GM19193 (cell line): ENCODE data around the gene TIMP2.

Source experiments
- POLR2A ChIP-seq: IDR thresholded peaks from 4 replicates; pipeline ENCODE4 v1.6.1; 2011; ENCODE audit not compliant: insufficient read depth, insufficient read length; ENCODE audit errors: extremely low read depth

The TIMP2 gene

DNA sequence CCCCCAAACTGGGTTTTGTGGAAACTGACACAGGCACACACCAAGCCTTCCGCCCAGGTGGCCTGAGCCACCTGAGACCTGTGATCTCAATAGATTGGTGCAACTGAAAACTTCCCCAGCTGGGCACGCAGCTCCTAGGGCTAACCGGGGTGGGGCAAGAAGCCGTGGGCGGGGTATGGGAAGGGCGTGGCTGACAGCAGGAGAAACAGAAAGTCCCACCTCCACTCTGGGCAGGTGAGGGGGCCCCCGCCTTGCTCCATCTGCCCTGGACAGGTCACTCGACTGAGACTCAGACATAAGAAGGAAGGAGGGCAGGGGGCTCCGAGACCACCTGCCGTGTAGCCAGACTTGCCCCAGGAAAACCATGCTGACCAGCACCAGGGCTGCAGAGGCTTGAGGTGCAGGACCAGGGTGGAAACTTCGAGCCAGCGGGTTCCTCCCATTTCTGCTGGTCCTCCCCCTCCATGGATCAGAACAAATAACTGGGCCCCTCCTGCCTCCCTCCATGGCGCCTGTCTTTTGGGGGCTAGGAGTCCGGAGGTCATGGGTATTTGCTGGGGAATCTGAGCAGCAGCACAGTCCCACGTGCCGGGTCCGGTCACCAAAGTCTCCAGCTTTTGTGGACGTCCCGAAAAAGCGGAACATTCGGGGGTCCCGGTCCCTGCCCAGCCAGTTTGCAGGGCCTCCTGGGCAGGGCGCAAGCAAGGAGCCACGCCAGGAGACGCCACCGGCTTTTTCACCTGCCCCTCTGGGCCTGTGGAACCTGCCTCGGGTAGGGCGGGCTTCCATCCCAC is 1.3 kb downstream of the TIMP2 start:
- no peak for TF ChIP-seq POLR2A

DNA sequence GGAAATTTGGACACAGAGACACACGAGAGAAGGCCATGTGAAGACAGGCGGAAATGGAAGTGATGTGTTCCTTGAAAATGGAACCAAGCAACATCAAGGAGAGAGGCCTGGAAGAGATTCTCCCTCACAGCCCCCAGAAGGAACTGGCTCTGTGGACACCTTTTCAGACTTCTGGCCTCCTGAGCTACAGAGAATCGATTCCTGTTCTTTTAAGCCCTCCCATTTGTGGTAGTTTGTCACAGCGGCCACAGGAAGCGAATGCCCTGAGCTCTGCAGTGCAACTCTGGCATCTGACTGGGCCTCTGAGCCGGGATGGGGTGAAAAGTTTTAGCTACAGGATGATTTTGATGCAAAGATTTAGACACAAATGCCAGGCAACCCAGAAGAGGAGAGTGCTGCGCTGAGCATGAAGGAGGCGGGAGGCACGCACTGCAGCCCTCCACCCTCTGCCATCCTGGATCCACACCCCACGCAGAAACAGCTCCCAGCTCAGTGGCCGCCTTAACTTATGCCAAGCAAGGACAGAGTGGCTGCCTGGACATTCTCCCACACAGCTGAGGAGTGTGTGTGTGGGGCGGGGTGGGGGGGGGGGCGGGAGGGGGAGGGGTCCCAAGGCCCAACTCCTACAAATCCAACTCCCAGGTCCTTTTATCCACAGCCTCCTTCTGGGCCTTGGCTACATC is 2.2 kb downstream of the TIMP2 start:
- TF ChIP-seq POLR2A, result no peak

DNA sequence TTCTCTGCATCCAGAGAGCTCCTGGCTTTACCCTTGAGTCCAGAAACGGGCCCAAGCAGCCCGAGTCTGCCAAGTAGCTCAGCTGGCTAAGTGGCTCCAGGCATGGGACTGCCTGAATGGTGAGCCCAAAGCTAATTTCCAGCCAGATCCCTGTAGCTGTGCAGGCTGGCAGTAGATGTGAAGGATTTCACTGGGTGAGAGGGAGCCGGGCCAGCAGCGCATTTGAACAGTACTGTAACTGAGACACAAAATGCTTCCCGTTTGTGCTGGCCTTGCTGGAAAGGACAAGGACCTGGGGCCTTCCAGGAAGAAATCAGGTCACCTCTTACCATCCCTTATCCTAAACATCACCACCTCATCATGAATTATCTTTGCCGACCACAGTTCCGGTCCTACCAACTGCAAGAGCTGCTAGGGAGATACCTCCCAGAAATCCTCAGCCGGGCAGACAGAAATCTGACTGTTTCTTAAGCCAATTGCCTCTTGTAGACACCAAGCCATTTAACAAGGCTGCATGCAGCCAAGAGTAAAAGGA is 3.7 kb downstream of the TIMP2 start:
- TF ChIP-seq POLR2A, result no peak

DNA sequence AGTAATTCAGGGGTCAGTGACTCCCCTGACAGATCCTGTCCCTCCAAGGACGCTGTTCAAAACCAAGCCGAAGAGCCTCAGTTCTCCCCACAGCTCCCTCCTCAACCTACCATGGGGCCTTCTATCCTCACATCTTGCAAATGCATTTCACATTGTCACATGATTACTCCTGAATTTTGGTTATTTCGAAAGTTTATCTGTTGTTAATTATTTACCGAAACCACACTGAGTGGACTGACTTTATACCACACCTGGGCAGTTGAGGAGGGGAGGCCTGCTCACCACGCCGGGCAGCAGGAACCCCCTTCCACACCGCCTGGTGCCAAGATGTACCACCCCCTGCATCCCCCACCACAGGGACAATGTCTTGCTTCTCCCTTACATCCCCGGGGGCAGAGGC is 4.7 kb downstream of the TIMP2 start:
- TF ChIP-seq POLR2A, result no peak

DNA sequence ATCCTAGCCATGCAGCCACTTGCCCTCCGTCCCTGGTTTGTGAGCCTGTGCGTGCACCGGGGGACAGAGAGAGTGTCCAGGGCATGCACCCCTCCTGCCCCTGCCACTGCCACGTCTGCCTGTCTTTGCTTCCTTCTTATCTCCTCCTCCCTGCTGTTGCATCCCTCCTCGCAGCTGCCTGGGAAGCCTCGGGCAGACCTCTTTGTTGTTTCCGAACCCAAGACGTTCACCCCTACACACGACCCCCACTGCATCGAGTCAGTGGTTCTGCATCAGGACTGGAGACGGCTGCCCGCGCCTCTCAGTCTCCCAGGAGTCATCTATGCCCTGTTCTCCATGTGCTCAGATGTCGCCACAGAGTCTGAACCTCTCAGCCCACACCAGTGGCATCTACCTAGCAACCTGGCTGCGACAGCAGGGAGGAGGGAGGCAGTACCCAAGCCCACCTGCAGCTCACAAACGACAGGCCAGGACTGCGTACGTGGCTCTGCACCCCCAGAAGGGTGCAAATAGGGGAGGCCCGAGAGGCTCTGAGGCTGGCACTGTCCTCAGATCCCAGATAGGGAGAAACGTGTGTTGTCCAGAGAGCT is 5.2 kb downstream of the TIMP2 start:
- no peak for TF ChIP-seq POLR2A

DNA sequence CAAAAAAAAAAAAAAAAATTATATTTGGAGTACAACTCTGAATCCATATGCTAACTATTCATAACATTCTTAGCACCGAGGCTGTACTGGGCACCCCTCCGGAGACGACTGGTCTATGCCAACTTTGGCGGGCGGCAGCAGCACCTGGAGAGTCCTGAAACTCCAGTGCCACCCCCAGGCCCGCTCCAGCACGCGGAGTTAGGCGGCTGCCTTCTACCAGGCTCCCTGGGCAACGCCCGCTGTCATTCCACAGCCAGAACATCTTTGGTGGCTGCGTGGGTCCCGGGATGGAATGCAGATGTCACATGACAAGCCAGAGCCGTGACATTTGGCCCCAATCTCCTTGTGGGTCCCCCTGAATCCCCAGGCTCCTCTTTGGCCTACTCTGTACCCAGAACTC is 6.2 kb downstream of the TIMP2 start:
- no peak for TF ChIP-seq POLR2A

DNA sequence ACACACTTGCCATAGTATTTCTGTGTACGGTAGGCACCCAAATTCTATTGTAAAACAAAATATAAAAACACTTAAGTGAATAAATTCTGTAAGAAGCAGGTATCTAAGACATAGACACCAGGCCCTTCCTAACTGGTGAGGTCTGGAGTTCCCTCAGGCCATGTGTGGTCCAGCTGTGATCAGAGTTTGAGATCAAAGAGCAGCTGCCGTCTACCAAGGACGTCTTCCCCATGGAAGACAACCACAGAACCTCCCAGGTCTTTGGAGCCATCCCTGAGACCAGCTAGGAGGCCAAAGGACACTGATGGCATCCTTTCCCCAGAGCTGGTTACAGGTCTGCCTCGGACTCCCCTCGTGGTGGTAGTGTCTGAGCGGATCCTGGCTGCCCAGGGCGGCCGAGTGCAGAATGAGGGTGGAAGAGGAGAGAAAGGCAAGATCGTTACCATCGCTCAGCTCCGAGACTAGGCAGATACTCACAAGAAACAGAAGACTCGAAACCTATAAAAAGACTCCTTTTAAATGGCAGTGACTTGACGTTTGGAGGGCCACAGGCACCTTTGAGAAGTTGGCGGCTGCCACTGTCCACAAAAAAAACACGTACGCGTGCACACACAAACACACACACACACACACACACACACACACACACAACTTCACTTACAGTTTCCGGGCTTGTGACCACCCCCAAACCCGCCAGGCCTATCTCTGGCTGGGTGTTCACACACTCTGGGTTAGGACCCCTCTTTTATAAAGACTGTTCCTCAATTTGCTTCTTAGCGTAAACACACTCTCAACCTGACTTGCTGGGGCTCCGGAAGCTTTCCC is 7.5 kb downstream of the TIMP2 start:
- TF ChIP-seq POLR2A, result no peak

DNA sequence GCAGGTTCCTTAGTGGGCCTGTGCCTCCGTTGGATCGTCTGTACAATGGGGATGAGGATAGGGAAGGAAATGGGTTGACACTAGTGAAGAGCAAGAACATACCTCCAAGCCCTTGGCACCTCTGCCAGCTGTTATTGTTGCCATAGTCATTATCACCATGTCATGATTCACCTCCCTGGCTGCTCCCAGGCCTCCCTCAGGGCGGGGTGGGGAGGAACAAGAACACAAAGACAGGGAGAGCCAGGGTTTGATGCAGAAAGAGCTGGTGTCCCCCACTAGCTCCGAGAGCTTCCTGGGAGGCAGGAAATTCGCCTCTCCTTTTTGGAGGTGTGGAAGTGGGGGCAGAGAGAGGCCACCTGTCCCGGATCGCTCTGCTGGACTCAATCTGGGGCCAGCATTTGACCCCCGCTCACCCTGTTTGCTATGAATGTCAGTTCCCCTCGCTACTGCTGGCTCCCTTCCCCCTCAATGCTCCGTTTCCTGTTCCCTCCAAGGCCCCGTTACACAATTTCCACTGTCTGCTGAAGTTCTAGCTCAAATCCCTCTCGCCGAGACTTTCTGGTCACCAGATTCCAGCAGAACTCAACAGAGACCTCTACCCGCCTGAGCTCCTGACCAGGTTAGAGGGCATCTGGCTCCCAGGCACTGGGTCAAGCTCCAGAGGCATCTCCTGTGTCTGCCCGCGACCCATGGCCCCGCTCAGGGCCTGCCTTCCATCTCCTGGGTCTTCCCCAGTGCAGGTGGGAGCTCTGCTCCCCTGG is 9.1 kb downstream of the TIMP2 start:
- no peak for TF ChIP-seq POLR2A

DNA sequence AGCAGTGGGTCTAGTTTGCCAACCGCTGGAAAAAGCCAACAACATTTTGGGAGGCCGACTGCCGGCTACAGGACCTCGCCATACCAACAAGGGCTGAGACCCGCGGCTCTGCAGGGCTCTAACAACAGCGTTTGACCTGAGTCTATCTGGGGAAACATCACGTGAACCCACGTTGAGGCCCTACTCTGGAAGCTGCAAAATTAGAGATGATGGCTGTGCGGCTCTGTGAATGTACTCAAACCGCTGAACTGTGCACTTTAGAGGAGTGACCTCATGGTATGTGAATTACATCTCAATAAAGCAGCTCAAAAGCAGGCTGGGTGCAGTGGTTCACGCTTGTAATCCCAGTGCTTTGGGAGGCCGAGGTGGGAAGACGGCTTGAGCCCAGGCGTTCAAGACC is 12.1 kb downstream of the TIMP2 start:
- no peak for TF ChIP-seq POLR2A

DNA sequence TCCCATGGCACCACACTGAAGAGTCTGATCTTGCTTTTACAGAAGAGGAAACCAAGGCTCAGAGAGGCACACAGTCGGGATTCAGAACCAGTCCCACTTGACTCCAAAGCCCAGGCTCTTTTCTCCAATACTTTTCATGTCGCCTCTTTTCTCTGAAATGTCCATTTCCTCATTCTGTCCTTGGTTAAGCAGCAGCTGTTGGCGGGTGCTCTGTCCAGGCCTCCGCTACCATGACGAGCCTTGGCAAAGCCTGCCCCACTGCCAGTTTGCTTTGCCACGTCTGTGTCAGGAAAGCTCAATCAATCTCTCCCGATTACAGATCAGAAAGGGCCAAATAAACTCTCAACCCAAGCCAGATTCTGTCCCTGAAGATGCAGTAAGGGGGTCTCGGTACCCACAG is 13.1 kb downstream of the TIMP2 start:
- no peak for TF ChIP-seq POLR2A

DNA sequence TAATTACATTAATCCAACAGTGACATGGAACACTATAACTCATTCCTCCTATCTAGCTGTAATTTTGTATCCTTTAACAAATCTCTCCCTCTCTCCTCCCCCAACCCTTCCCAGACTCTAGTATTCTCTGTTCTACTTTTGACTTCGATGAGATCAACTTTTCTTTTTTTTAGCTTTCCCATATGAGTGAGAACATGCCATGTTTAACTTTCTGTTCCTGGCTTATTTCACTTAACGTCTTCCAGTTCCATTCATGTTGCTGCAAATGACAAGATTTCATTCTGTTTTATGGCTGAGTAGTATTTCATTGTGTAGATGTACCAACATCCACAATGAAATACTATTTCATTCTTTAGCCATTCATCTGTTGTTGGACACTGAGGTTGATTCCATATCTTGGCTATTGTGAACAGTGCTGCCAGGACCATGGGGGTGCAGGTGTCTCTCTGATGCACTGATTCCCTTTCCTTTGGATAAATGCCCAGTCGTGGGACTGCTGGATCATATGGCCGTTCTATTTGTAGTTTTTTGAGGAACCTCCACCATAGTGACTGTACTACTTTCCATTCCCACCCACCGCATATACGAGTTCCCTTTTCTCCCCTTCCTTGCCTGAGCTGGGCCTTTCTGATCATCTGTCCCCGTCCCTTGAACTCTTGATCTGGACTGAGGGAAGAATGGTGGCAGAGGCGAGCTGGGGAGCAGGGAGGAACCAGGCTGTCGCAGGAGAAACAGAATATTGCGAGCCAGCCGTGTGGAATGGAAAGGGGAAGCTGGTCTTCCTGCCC is 14.5 kb downstream of the TIMP2 start:
- no peak for TF ChIP-seq POLR2A

DNA sequence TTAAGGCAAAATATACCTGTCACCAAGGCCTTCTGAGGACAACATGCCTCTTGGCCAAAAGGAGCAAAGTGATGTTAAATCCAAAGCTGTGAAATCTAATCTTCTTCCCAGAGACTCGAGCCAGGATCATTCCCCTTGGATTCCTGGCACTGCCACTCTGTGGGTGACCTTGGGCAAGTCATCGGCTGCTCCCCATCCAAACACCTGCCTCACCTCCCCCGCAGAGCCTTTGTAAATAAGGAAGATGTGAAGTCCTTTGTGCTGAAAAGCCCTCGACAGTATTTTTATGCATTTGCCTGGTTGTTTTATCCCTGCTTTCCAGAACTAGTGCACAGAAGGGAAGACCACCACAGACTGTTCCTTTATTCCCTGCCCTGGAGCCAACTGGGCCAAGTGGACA is 16.8 kb downstream of the TIMP2 start:
- no peak for TF ChIP-seq POLR2A

DNA sequence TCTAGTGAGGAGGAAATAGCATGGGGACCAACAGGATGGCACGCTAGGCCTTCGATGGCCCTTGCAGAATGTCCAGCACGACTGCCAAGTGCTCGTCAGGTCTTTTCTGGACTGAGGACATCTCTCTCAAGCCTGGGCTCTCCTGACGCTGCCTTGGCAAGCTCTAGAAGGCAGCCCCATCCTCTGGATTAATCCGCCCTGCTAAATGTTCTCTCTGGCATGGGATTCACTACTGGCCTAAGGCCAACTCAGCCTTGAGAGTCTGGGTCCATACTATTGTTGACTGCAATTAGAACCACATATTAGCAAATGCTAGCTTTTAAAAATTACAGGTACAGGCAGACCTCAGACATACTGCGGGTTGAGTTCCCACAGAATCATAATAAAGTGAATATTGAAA is 19.6 kb downstream of the TIMP2 start:
- TF ChIP-seq POLR2A, result no peak
